ENCODE results near the gene S100A7A.
"Not testable (repeated sequence)": the region's sequence is repeated elsewhere in the genome, so short reads cannot be mapped to it uniquely, and the experiment has no call there.

DNA sequence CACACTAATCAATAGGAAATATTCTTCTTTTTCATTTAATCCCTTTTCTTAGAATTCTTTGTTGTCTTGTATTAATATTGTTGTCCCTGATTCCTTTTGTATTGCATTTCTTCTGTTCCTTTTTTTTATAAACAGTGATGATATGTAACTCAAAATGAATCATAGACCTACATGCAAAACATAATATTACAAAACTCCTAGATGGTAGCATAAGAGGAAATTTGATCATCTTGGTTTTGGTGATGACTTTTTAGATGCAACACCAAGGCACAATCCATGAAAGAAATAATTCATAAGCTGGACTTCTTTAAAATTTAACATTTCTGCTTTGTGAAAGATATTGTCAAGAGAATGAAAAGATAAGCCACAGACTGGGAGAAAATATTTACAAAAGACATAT, 2.4 kb upstream of the S100A7A start:
- TF ChIP-seq, protein P1, sequence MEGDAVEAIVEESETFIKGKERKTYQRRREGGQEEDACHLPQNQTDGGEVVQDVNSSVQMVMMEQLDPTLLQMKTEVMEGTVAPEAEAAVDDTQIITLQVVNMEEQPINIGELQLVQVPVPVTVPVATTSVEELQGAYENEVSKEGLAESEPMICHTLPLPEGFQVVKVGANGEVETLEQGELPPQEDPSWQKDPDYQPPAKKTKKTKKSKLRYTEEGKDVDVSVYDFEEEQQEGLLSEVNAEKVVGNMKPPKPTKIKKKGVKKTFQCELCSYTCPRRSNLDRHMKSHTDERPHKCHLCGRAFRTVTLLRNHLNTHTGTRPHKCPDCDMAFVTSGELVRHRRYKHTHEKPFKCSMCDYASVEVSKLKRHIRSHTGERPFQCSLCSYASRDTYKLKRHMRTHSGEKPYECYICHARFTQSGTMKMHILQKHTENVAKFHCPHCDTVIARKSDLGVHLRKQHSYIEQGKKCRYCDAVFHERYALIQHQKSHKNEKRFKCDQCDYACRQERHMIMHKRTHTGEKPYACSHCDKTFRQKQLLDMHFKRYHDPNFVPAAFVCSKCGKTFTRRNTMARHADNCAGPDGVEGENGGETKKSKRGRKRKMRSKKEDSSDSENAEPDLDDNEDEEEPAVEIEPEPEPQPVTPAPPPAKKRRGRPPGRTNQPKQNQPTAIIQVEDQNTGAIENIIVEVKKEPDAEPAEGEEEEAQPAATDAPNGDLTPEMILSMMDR (IDR thresholded peaks at IDR 0.05): not testable (repeated sequence)
- not testable (repeated sequence) for TF ChIP-seq EZH2 (IDR thresholded peaks at IDR 0.05; ENCODE audit: borderline replicate concordance, insufficient read depth, low read depth, low read length, poor library complexity, severe bottlenecking)

Measured in B cell (primary cell).